Omental fat pad (tissue), 4 donors: Measurements from ENCODE around the gene NAMPT. TPM values are rescaled to one million over a fixed set of nuclear protein-coding genes. Genes with fewer than 3 reads are reported as not detected.
A peak's percentile ranks its signal among the peaks of the same experiment; 100 is the strongest.

ENCODE experiments used
- ATAC-seq: fragments of 150-250 bp; one replicate; pipeline ENCODE4 v1.9.1; 2016; ENCODE audit warnings: mild to moderate bottlenecking, moderate library complexity; ENCODE audit not compliant: low FRiP score
- DNase-seq: peaks from one replicate; pipeline ENCODE4 v3.0.0-alpha.2; 2019; ENCODE audit warnings: low spot score
- CTCF ChIP-seq, 3 donors: fragments of 450-650 bp; IDR thresholded peaks; one replicate each; pipeline ENCODE4 v1.5.1; 2016 to 2017; ENCODE audit warnings: antibody characterized with exemption in 3 of 3, mild to moderate bottlenecking in 3 of 3, moderate library complexity in 2 of 3
- total RNA-seq, 4 donors: library from RNA; depleted of rRNA; stranded (reverse); fragments of >200 nt; gene quantifications; one replicate each; pipeline ENCODE4 v1.1.0, GENCODE V29; 2016

NAMPT gene
- total RNA-seq, 4 donors from 2014 or later = 636 to 2,401 (median 1,222) TPM

GRCh38 chr7:106285051-106285854 lies 470 bp upstream of the NAMPT start:
- peak; percentile 97 for DNase-seq
- TF ChIP-seq CTCF (IDR thresholded peaks at IDR 0.05) = no peak
- ATAC-seq = peak; percentile 85

- peak; percentile 10 for ATAC-seq
- no peak for DNase-seq
- no peak for TF ChIP-seq CTCF (IDR thresholded peaks at IDR 0.05)
Observed at GRCh38 chr7:106283831-106284713, 711 bp downstream of the NAMPT start.

- no peak for DNase-seq
- ATAC-seq = no peak
- no peak for TF ChIP-seq CTCF (IDR thresholded peaks at IDR 0.05)
Observed at GRCh38 chr7:106283501-106283830, 1.3 kb downstream of the NAMPT start.

- ATAC-seq (no peak), DNase-seq (no peak)
- TF ChIP-seq CTCF (IDR thresholded peaks at IDR 0.05) = no peak
Observed at GRCh38 chr7:106282852-106283251, 1.9 kb downstream of the NAMPT start.

- ATAC-seq = no peak
- TF ChIP-seq CTCF (IDR thresholded peaks at IDR 0.05) = no peak
- DNase-seq = no peak
Observed at GRCh38 chr7:106282390-106282789, 2.4 kb downstream of the NAMPT start.

- no peak for DNase-seq
- no peak for ATAC-seq
- TF ChIP-seq CTCF (IDR thresholded peaks at IDR 0.05) = no peak
Observed at GRCh38 chr7:106281585-106282318, 3.0 kb downstream of the NAMPT start.
